Measurements from ENCODE around the gene RNASEH1. TPM values are rescaled to one million over a fixed set of nuclear protein-coding genes. Genes with fewer than 3 reads are reported as not detected.

The RNASEH1 gene
- 10 to 100 TPM; 10.3 to 31.7 TPM for total RNA-seq

GRCh38 chr2:3558205-3559014 is at the start of gene RNASEH1:
TSS of gene RNASEH1 (minus strand) at chr2:3558333. CDS start at chr2:3558260, 73 bp downstream.
- peaks cover 75% of the 10 kb centered on the region for H3K36me3 Mint-ChIP-seq (ENCODE audit: low read depth)
- ATAC-seq (replicated peaks) = peak; percentile 98
- no peaks in the 10 kb centered on the region for H3K27me3 Mint-ChIP-seq
- H3K4me3 Mint-ChIP-seq = peak within 1 kb of the TSS; percentile 87
- H3K4me1 Mint-ChIP-seq = no peaks in the 10 kb centered on the region
- H3K27ac Mint-ChIP-seq = peak within 1 kb of the TSS; percentile 93
- H3K9me3 Mint-ChIP-seq = no peaks in the 10 kb centered on the region

GRCh38 chr2:3606370-3607201 is 48.5 kb upstream of the RNASEH1 start:
- Mint-ChIP-seq H3K4me1 (no peaks in the 10 kb centered on the region), H3K36me3 (ENCODE audit: low read depth) (no peaks in the 10 kb centered on the region), H3K9me3 (no peaks in the 10 kb centered on the region), H3K27ac (no peak overlapping the region), H3K4me3 (no peak overlapping the region), H3K27me3 (peaks cover 9% of the 10 kb centered on the region)
- no peak for ATAC-seq (replicated peaks)

GRCh38 chr2:3606028-3606369 is 47.9 kb upstream of the RNASEH1 start:
- H3K4me1 Mint-ChIP-seq = no peaks in the 10 kb centered on the region
- H3K27ac Mint-ChIP-seq = no peak overlapping the region

GRCh38 chr2:3604991-3605961 is 47.1 kb upstream of the RNASEH1 start:
- no peak for ATAC-seq (replicated peaks)
- Mint-ChIP-seq H3K27ac (no peak overlapping the region), H3K9me3 (no peaks in the 10 kb centered on the region), H3K27me3 (peaks cover 6% of the 10 kb centered on the region), H3K4me1 (no peaks in the 10 kb centered on the region), H3K4me3 (no peak overlapping the region), H3K36me3 (ENCODE audit: low read depth) (no peaks in the 10 kb centered on the region)

More at GRCh38 chr2:3606028-3606369, 47.9 kb upstream of the RNASEH1 start:
- no peak overlapping the region for H3K4me3 Mint-ChIP-seq
- H3K36me3 Mint-ChIP-seq (ENCODE audit: low read depth) = no peaks in the 10 kb centered on the region
- H3K9me3 Mint-ChIP-seq = no peaks in the 10 kb centered on the region
- no peak for ATAC-seq (replicated peaks)
- peaks cover 6% of the 10 kb centered on the region for H3K27me3 Mint-ChIP-seq

GRCh38 chr2:3604207-3604877 is 46.2 kb upstream of the RNASEH1 start:
- no peak overlapping the region for H3K4me3 Mint-ChIP-seq
- no peaks in the 10 kb centered on the region for H3K4me1 Mint-ChIP-seq
- no peak overlapping the region for H3K27ac Mint-ChIP-seq
- no peaks in the 10 kb centered on the region for H3K36me3 Mint-ChIP-seq (ENCODE audit: low read depth)
- H3K9me3 Mint-ChIP-seq = no peaks in the 10 kb centered on the region
- no peak for ATAC-seq (replicated peaks)
- H3K27me3 Mint-ChIP-seq = peaks cover 6% of the 10 kb centered on the region

GRCh38 chr2:3603536-3604206 is 45.5 kb upstream of the RNASEH1 start:
- Mint-ChIP-seq H3K4me1 (no peaks in the 10 kb centered on the region), H3K9me3 (no peaks in the 10 kb centered on the region), H3K36me3 (ENCODE audit: low read depth) (no peaks in the 10 kb centered on the region), H3K4me3 (no peak overlapping the region), H3K27me3 (peaks cover 6% of the 10 kb centered on the region), H3K27ac (no peak overlapping the region)
- ATAC-seq (replicated peaks) = no peak

- Mint-ChIP-seq H3K36me3 (ENCODE audit: low read depth) (no peaks in the 10 kb centered on the region), H3K27me3 (peaks cover 7% of the 10 kb centered on the region), H3K27ac (no peak overlapping the region), H3K4me3 (no peak overlapping the region), H3K4me1 (no peaks in the 10 kb centered on the region), H3K9me3 (no peaks in the 10 kb centered on the region)
- ATAC-seq (replicated peaks) = no peak
Measured at GRCh38 chr2:3602553-3603339, 44.6 kb upstream of the RNASEH1 start.

GRCh38 chr2:3601561-3602271 is 43.6 kb upstream of the RNASEH1 start:
- no peak for ATAC-seq (replicated peaks)
- peaks cover 7% of the 10 kb centered on the region for H3K27me3 Mint-ChIP-seq
- no peaks in the 10 kb centered on the region for H3K36me3 Mint-ChIP-seq (ENCODE audit: low read depth)
- no peaks in the 10 kb centered on the region for H3K4me1 Mint-ChIP-seq
- H3K27ac Mint-ChIP-seq = no peak overlapping the region
- no peaks in the 10 kb centered on the region for H3K9me3 Mint-ChIP-seq
- no peak overlapping the region for H3K4me3 Mint-ChIP-seq

GRCh38 chr2:3600256-3600855 is 42.2 kb upstream of the RNASEH1 start:
- Mint-ChIP-seq H3K36me3 (ENCODE audit: low read depth) (no peaks in the 10 kb centered on the region), H3K27me3 (peaks cover 7% of the 10 kb centered on the region), H3K9me3 (no peaks in the 10 kb centered on the region), H3K27ac (no peak overlapping the region), H3K4me1 (no peaks in the 10 kb centered on the region), H3K4me3 (no peak overlapping the region)
- ATAC-seq (replicated peaks) = no peak

- ATAC-seq (replicated peaks) = no peak
- peaks cover 10% of the 10 kb centered on the region for H3K27me3 Mint-ChIP-seq
Measured at GRCh38 chr2:3598912-3599854, 41.0 kb upstream of the RNASEH1 start.

GRCh38 chr2:3598197-3598910 is 40.2 kb upstream of the RNASEH1 start:
- no peaks in the 10 kb centered on the region for H3K9me3 Mint-ChIP-seq
- no peak for ATAC-seq (replicated peaks)
- H3K27me3 Mint-ChIP-seq = peaks cover 10% of the 10 kb centered on the region
- no peaks in the 10 kb centered on the region for H3K4me1 Mint-ChIP-seq
- no peak overlapping the region for H3K4me3 Mint-ChIP-seq
- no peak overlapping the region for H3K27ac Mint-ChIP-seq
- no peaks in the 10 kb centered on the region for H3K36me3 Mint-ChIP-seq (ENCODE audit: low read depth)

More at GRCh38 chr2:3598912-3599854, 41.0 kb upstream of the RNASEH1 start:
- Mint-ChIP-seq H3K4me3 (no peak overlapping the region), H3K27ac (no peak overlapping the region), H3K36me3 (ENCODE audit: low read depth) (no peaks in the 10 kb centered on the region), H3K4me1 (no peaks in the 10 kb centered on the region), H3K9me3 (no peaks in the 10 kb centered on the region)
